ENCODE results near the gene PPP1R3C. TPM values are rescaled to one million over a fixed set of nuclear protein-coding genes. Genes with fewer than 3 reads are reported as not detected.

PPP1R3C gene
- total RNA-seq, 4 donors from 2014 or later = 1.1 to 4.6 (median 3.0) TPM

GRCh38 chr10:91590142-91590903, 42.5 kb downstream of the PPP1R3C start:
- Histone ChIP-seq H3K27ac (peak overlapping the region; percentile 74 to 94 (median 77)), H3K4me1 (peaks cover 25 to 56% (median 35%) of the 10 kb centered on the region in 4 donors), H3K27me3 (peaks cover 22% of the 10 kb centered on the region), H3K4me3 (no peak overlapping the region), H3K36me3 (no peaks in the 10 kb centered on the region), H3K9me3 (no peaks in the 10 kb centered on the region)
- intact Hi-C loops (cut with DNase I; ENCODE audit: low total_unique reads) (no loop called here), in situ Hi-C loops (cut with MboI; ENCODE audit: low pct_ligation_motif_present in 1 of 4, low pct_unique_long_range_greater_than_20kb in 1 of 4, low sequenced_read_pairs in 3 of 4) (no loop called here)
- DNase-seq = peak; percentile 25
- WGBS, 2 donors (ENCODE audit: low coverage in 1 of 2) = 31% methylated on average over 7 of the region's 7 CpGs; no CpG with 5 or more reads in 1 of the 2 donors
- TF ChIP-seq EP300 (IDR thresholded peaks at IDR 0.05; ENCODE audit: low read depth) (no peak), POLR2AphosphoS5 (IDR thresholded peaks at IDR 0.05) (peak; percentile 42 to 59 (median 49))

GRCh38 chr10:91589658-91590035, 43.2 kb downstream of the PPP1R3C start:
- no peak overlapping the region for H3K4me3 ChIP-seq
- peak overlapping the region; percentile 74 to 94 (median 77) for H3K27ac ChIP-seq
- no peaks in the 10 kb centered on the region for H3K36me3 ChIP-seq
- peaks cover 22% of the 10 kb centered on the region for H3K27me3 ChIP-seq
- no peaks in the 10 kb centered on the region for H3K9me3 ChIP-seq
- in situ Hi-C loops (cut with MboI; ENCODE audit: low pct_ligation_motif_present in 1 of 4, low pct_unique_long_range_greater_than_20kb in 1 of 4, low sequenced_read_pairs in 3 of 4) = no loop called here
- intact Hi-C loops (cut with DNase I; ENCODE audit: low total_unique reads) = loop anchor here (5.0 kb wide), 1 partner anchor 43 kb away; the partner anchor contains the start of gene PPP1R3C
- WGBS, 2 donors (ENCODE audit: low coverage in 1 of 2) = 82 to 100% methylated on average over 2 to 3 of the region's 3 CpGs
- peaks cover 25 to 56% (median 35%) of the 10 kb centered on the region in 4 donors for H3K4me1 ChIP-seq
- DNase-seq = no peak
- no peak for TF ChIP-seq CTCF (IDR thresholded peaks at IDR 0.05)
- no peak for TF ChIP-seq EP300 (IDR thresholded peaks at IDR 0.05; ENCODE audit: low read depth)
- TF ChIP-seq POLR2AphosphoS5 (IDR thresholded peaks at IDR 0.05) = no peak
- no peak for TF ChIP-seq POLR2A (IDR thresholded peaks at IDR 0.05)

GRCh38 chr10:91589015-91589657, 43.7 kb downstream of the PPP1R3C start:
- H3K4me3 ChIP-seq = no peak overlapping the region
- intact Hi-C loops (cut with DNase I; ENCODE audit: low total_unique reads) = loop anchor here (5.0 kb wide), 1 partner anchor 43 kb away; the partner anchor contains the start of gene PPP1R3C
- TF ChIP-seq POLR2AphosphoS5 (IDR thresholded peaks at IDR 0.05) (peak in 2 of 3 donors; percentile 26 to 62), CTCF (IDR thresholded peaks at IDR 0.05) (no peak), POLR2A (IDR thresholded peaks at IDR 0.05) (no peak), EP300 (IDR thresholded peaks at IDR 0.05; ENCODE audit: low read depth) (no peak)
- peaks cover 17% of the 10 kb centered on the region for H3K27me3 ChIP-seq
- peaks cover 25 to 56% (median 35%) of the 10 kb centered on the region in 4 donors for H3K4me1 ChIP-seq
- in situ Hi-C loops (cut with MboI; ENCODE audit: low pct_ligation_motif_present in 1 of 4, low pct_unique_long_range_greater_than_20kb in 1 of 4, low sequenced_read_pairs in 3 of 4) = no loop called here
- 52 to 57% methylated on average over 6 of the region's 6 CpGs for WGBS, 2 donors (ENCODE audit: low coverage in 1 of 2)
- H3K9me3 ChIP-seq = no peaks in the 10 kb centered on the region
- no peaks in the 10 kb centered on the region for H3K36me3 ChIP-seq
- H3K27ac ChIP-seq = peak overlapping the region; percentile 74 to 94 (median 77)
- DNase-seq = no peak

GRCh38 chr10:91587710-91588638, 44.9 kb downstream of the PPP1R3C start:
- WGBS, 2 donors (ENCODE audit: low coverage in 1 of 2) = 60 to 61% methylated on average over 8 to 9 of the region's 9 CpGs
- Histone ChIP-seq H3K4me3 (no peak overlapping the region), H3K36me3 (no peaks in the 10 kb centered on the region), H3K4me1 (peaks cover 25 to 51% (median 31%) of the 10 kb centered on the region in 4 donors), H3K9me3 (no peaks in the 10 kb centered on the region), H3K27me3 (peaks cover 9% of the 10 kb centered on the region), H3K27ac (peak overlapping the region; percentile 74 to 94 (median 77))
- in situ Hi-C loops (cut with MboI; ENCODE audit: low pct_ligation_motif_present in 1 of 4, low pct_unique_long_range_greater_than_20kb in 1 of 4, low sequenced_read_pairs in 3 of 4) (no loop called here), intact Hi-C loops (cut with DNase I; ENCODE audit: low total_unique reads) (loop anchor here (5.0 kb wide), 1 partner anchor 44 kb away; the partner anchor contains the start of gene PPP1R3C)
- TF ChIP-seq CTCF (IDR thresholded peaks at IDR 0.05) = no peak
- no peak for TF ChIP-seq POLR2AphosphoS5 (IDR thresholded peaks at IDR 0.05)
- TF ChIP-seq POLR2A (IDR thresholded peaks at IDR 0.05) = no peak
- TF ChIP-seq EP300 (IDR thresholded peaks at IDR 0.05; ENCODE audit: low read depth) = no peak
- no peak for DNase-seq
